Osteoblast (primary cell): ENCODE measurements around the gene MORC2. TPM values are rescaled to one million over a fixed set of nuclear protein-coding genes. Genes with fewer than 3 reads are reported as not detected.
A peak's percentile ranks its signal among the peaks of the same experiment; 100 is the strongest.

Experiments
- DNase-seq: peaks from one replicate; pipeline ENCODE4 v3.0.0; 2011; ENCODE audit warnings: low spot score, mixed read lengths; ENCODE audit not compliant: insufficient read length; ENCODE audit errors: missing footprints
- H2AFZ ChIP-seq: 2 replicates; pipeline ENCODE4 v1.6.0; 2011; ENCODE audit warnings: mild to moderate bottlenecking, low read length
- H3K27ac ChIP-seq: 2 replicates; pipeline ENCODE4 v1.5.1; 2011; ENCODE audit warnings: mild to moderate bottlenecking, low read depth, low read length, moderate library complexity
- H3K27me3 ChIP-seq: 2 replicates; pipeline ENCODE4 v1.6.0; 2012; ENCODE audit warnings: mild to moderate bottlenecking, control low read depth, inconsistent platforms, low read length, moderate library complexity; ENCODE audit not compliant: insufficient read depth
- H3K36me3 ChIP-seq: 2 replicates; pipeline ENCODE4 v1.5.1; 2011; ENCODE audit warnings: mild to moderate bottlenecking, low read length, control low read depth, moderate library complexity; ENCODE audit not compliant: insufficient read depth
- H3K4me1 ChIP-seq: 2 replicates; pipeline ENCODE4 v1.5.1; 2011; ENCODE audit warnings: mild to moderate bottlenecking, low read length, control low read depth, moderate library complexity; ENCODE audit not compliant: insufficient read depth
- H3K4me2 ChIP-seq: 2 replicates; pipeline ENCODE4 v1.6.0; 2011; ENCODE audit warnings: mild to moderate bottlenecking, low read length; ENCODE audit not compliant: insufficient read depth
- H3K4me3 ChIP-seq: fragments of 200-600 bp; sonication (generic); 3 replicates; pipeline ENCODE4 v1.5.1; 2012; ENCODE audit warnings: mild to moderate bottlenecking, low read length, inconsistent platforms; ENCODE audit not compliant: insufficient read depth
- H3K79me2 ChIP-seq: 2 replicates; pipeline ENCODE4 v1.6.0; 2012; ENCODE audit warnings: mild to moderate bottlenecking, low read length, control low read depth, inconsistent platforms; ENCODE audit not compliant: insufficient read depth
- H3K9me3 ChIP-seq: 2 replicates; pipeline ENCODE4 v1.5.1; 2011; ENCODE audit warnings: low read depth, low read length, control low read depth
- H4K20me1 ChIP-seq: 2 replicates; pipeline ENCODE4 v1.6.0; 2012; ENCODE audit warnings: mild to moderate bottlenecking, low read length, control low read depth; ENCODE audit not compliant: insufficient read depth
- CTCF ChIP-seq: IDR thresholded peaks from 2 replicates; pipeline ENCODE4 v1.5.1; 2011; ENCODE audit warnings: mild to moderate bottlenecking, low read depth, low read length, moderate library complexity; ENCODE audit errors: extremely low read depth
- total RNA-seq: library from RNA; depleted of rRNA; stranded (reverse); fragments of >200 nt; gene quantifications from 2 replicates; pipeline ENCODE4 v1.2.3, GENCODE V29; 2012

The MORC2 gene
- total RNA-seq, 1 donor = 17.0 TPM

GRCh38 chr22:30893434-30894370 is 74.9 kb downstream of the MORC2 start:
- Histone ChIP-seq H4K20me1 (no peaks in the 10 kb centered on the region), H3K9me3 (no peaks in the 10 kb centered on the region), H3K4me2 (no peak overlapping the region), H3K27ac (no peak overlapping the region), H3K36me3 (no peaks in the 10 kb centered on the region), H3K4me1 (no peaks in the 10 kb centered on the region), H3K27me3 (no peaks in the 10 kb centered on the region), H3K79me2 (no peaks in the 10 kb centered on the region), H3K4me3 (no peak overlapping the region), H2AFZ (no peak overlapping the region)
- DNase-seq = peak; percentile 65
- no peak for TF ChIP-seq CTCF

GRCh38 chr22:30892731-30893221 is 75.8 kb downstream of the MORC2 start:
- no peaks in the 10 kb centered on the region for H3K4me1 ChIP-seq
- no peaks in the 10 kb centered on the region for H4K20me1 ChIP-seq
- peak; percentile 27 for DNase-seq
- no peaks in the 10 kb centered on the region for H3K36me3 ChIP-seq
- no peak overlapping the region for H3K4me2 ChIP-seq
- no peak overlapping the region for H3K27ac ChIP-seq
- no peak for TF ChIP-seq CTCF
- no peaks in the 10 kb centered on the region for H3K27me3 ChIP-seq
- H3K79me2 ChIP-seq = no peaks in the 10 kb centered on the region
- H3K4me3 ChIP-seq = no peak overlapping the region
- no peaks in the 10 kb centered on the region for H3K9me3 ChIP-seq
- no peak overlapping the region for H2AFZ ChIP-seq

- Histone ChIP-seq H4K20me1 (no peaks in the 10 kb centered on the region), H3K4me2 (no peak overlapping the region), H3K27ac (no peak overlapping the region), H3K36me3 (no peaks in the 10 kb centered on the region), H3K4me1 (no peaks in the 10 kb centered on the region), H3K9me3 (no peaks in the 10 kb centered on the region), H3K79me2 (no peaks in the 10 kb centered on the region), H3K4me3 (no peak overlapping the region), H2AFZ (no peak overlapping the region), H3K27me3 (no peaks in the 10 kb centered on the region)
- DNase-seq = peak; percentile 17
- TF ChIP-seq CTCF = no peak
Observed at GRCh38 chr22:30892286-30892685, 76.3 kb downstream of the MORC2 start.

- DNase-seq = peak; percentile 76
- H3K4me2 ChIP-seq = no peak overlapping the region
- H3K36me3 ChIP-seq = no peaks in the 10 kb centered on the region
- H3K27ac ChIP-seq = no peak overlapping the region
- H2AFZ ChIP-seq = no peak overlapping the region
- H3K27me3 ChIP-seq = no peaks in the 10 kb centered on the region
- H4K20me1 ChIP-seq = no peaks in the 10 kb centered on the region
- no peaks in the 10 kb centered on the region for H3K79me2 ChIP-seq
- no peak overlapping the region for H3K4me3 ChIP-seq
- no peaks in the 10 kb centered on the region for H3K4me1 ChIP-seq
- TF ChIP-seq CTCF = no peak
- no peaks in the 10 kb centered on the region for H3K9me3 ChIP-seq
Observed at GRCh38 chr22:30891781-30892180, 76.8 kb downstream of the MORC2 start.
